Hematopoietic multipotent progenitor cell treated with erythropoietin and hydrocortisone succinate and interleukin-3 and kit ligand, for 4 days (in vitro differentiated cells): ENCODE results near the gene SFRP2.
A peak's percentile ranks its signal among the peaks of the same experiment; 100 is the strongest.

Experiments used
- DNase-seq: peaks from one replicate; pipeline ENCODE4 v3.0.0-alpha.2; 2015

The SFRP2 gene, protein sequence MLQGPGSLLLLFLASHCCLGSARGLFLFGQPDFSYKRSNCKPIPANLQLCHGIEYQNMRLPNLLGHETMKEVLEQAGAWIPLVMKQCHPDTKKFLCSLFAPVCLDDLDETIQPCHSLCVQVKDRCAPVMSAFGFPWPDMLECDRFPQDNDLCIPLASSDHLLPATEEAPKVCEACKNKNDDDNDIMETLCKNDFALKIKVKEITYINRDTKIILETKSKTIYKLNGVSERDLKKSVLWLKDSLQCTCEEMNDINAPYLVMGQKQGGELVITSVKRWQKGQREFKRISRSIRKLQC

GRCh38 chr4:153788413-153789276, at the start of gene SFRP2:
TSS of gene SFRP2 (minus strand) at chr4:153789083. CDS start at chr4:153788835, 248 bp downstream.
- DNase-seq, result peak; percentile 41

GRCh38 chr4:153838564-153838963, 49.7 kb upstream of the SFRP2 start:
- no peak for DNase-seq

GRCh38 chr4:153834901-153835300, 46.0 kb upstream of the SFRP2 start:
- no peak for DNase-seq

DNA sequence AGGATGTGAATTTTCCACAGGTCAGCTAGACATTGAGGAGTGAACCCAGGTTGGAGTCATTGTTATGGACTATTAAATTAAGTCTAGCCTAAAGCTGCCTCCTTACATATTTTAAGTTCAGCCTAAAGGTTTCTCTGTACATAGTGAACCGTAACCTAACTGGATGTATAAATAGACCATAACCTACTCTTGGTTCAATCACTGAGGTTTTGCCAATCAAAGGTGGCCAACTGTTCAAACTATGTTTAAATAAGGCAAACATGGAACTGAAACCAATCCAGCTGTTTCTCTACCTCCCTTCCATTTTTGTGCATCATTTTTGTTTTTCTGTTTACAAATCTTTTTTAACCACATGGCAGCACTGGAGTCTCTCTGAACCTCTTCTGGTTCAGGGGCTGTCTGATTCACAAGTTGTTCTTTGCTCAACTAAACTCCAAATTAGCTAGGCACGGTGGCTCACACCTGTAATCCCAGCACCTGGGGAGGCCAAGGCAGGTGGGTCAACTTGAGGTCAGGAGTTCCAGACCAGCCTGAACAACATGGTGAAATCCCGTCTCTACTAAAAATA, 43.9 kb upstream of the SFRP2 start:
- DNase-seq, result no peak

DNA sequence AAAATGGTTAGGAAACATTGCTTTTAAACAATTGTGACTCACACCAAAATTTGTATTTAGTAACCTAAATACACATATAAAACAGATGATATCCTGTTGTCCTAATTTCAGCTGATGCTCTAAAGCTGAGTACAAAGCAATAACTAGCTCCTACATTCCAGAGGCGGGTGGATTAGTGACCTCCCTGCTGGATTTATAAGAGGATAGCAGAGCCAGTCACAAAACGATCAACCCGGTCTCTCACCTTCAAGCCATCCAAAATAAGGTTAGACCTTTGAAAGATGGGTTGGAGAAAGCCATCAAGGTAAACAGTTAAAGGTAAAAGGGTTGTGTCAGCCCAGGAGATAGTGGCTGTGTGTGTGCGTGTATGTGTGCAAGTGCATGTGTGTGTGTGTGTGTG, 43.2 kb upstream of the SFRP2 start:
- no peak for DNase-seq

DNA sequence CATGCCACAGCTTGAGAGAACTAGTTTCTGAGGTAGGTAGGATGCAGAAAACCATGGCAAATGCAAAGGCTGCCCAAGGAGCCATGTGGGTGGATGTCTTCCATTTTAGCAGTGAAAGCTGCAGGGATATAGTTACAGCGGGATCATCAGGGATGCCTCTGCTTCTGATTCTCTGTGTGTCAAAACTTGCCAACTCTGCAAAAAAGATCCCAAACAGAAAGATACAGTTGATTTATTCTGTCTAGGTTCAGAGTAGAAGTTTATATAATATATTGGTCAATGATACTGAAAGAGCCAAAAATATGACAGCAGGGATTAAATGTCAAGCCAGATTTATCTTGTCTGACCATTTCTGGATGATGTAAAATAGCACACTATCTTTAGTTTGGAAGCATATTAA, 42.4 kb upstream of the SFRP2 start:
- DNase-seq, result no peak

DNA sequence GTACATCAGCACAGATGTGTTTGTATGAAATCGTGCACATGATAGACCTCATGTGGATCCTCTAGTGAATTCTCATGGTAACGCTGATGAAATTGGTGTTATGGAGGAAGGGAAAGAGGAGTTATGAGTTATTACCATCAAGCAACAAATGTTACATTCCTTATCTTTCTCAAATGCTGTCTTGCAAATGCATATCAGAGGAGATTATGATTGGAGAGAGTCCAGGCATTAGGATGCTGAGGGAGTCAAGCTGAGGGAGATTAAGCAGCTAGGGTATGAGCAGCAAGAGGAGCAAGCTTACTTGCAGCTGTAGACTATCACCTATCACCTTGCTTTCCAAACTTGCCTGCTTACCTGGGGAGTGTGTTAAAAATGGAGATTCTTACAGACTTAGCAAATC, 36.8 kb upstream of the SFRP2 start:
- DNase-seq, result no peak

DNA sequence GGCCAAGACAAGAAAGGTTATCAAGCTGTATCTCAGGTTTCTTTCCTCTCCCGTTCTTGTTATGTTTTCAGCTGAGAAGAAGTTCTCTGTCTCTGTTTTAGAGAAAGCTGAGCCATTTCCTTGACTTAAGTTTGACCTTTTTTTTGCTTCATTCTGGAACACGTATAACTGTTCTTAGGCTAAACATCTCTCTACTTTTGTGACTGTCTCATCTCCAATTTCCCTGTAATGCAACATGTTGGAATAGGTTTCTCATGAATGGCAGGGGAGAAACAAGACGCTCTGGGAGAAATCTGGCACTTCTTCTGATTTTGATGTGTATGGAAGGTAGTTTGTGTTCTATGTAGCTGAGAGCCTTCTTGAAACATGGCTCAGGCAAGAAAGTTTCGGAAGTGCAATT, 36.2 kb upstream of the SFRP2 start:
- no peak for DNase-seq

GRCh38 chr4:153824501-153824900, 35.6 kb upstream of the SFRP2 start:
- no peak for DNase-seq

DNA sequence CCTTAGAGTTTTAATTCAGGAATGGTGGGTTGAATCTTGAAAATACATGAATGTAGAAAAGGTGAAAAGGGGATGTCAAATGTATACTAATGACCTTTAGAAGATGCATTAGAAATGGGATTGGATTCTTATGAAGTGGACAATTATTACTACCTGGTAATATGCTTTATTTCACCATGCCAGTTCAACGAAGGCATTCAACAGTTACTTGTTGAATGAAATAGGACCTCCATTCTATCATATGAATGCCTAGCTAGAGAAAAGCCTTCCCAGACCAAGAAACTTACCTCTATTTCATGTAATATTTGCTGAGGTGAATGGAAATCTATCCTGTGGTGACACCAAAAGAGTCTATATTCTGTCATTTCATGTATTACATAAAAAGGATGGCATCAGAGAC, 34.6 kb upstream of the SFRP2 start:
- DNase-seq, result no peak

GRCh38 chr4:153822316-153822715, 33.4 kb upstream of the SFRP2 start:
- DNase-seq, result no peak

GRCh38 chr4:153817466-153817865, 28.6 kb upstream of the SFRP2 start:
- no peak for DNase-seq

DNA sequence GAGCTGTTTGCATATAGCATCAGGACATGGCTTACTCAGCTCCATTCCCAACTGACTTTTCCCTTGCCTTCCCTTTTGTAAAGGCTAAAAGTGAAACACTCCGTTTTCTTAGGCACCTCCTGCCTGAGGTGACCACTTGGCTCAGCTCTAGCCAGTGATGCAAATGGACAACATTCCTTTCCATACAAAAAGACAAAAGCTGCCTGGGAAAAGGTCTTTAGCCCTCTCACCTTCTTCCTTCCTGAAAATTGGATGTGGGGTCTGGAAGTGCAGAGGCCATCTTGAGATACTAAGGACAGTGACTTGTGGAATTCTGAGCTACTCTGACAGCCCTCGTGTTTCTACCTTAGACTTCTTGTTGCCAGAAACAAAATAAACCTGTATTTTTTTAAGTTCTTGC, 27.7 kb upstream of the SFRP2 start:
- no peak for DNase-seq

DNA sequence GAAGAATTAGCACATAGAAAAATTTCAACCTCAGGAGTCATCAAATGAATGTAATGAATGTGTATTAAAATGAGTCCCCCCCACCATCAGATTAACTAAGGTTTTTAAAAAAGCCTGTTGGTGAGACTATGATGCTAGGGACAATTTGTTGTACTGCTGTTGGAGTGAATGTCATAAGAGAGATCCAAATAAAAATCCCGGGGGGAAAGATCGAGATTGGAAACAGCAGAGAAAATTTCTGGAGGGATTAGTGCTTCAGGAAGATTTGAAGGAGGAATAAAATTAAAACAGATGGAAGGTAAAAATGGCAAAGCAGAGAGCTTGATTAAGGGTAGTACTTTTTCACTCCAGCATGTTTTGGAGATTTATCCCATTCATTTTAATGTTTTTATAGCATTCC, 25.9 kb upstream of the SFRP2 start:
- DNase-seq, result no peak

GRCh38 chr4:153809916-153810810, 21.3 kb upstream of the SFRP2 start:
- no peak for DNase-seq

DNA sequence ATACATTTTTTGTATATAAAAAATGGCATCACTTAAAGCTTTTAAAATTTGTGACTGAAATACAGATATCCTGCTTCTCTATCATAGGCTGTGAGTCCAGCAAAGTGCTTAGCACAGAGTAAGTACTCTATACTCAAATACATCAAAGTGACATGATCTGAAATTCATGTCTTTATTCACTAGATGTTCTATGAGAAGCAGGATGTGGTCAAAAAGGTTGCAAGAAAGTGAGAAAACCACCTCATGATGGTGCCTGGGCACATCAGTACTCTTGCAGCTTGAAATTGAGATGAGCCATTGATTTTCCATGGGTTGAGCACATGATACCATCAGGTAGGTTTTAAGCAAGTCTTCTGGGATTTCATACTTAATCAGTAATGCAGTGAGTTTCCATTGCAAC, 20.4 kb upstream of the SFRP2 start:
- DNase-seq, result no peak

GRCh38 chr4:153808175-153808574, 19.3 kb upstream of the SFRP2 start:
- DNase-seq, result no peak

DNA sequence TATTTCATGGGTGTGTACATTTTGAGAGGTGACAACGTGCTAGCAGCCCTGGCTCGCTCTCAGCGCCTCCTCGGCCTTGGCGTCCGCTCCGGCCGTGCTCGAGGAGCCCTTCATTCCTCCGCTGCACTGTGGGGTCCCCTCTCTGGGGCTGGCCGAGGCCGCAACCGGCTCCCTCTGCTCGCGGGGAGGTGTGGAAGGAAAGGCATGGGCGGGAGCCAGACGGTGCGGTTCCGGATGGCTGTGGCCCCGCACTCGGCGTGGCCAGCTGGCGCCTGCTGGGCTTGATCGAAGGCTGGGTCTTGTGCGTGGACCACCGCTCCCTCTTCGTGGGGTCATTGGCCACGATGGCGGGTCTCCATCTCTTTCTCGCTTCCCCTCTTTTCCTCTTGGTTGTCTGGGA, 17.2 kb upstream of the SFRP2 start:
- no peak for DNase-seq

- no peak for DNase-seq
Observed at GRCh38 chr4:153804722-153805121, 15.8 kb upstream of the SFRP2 start.

DNA sequence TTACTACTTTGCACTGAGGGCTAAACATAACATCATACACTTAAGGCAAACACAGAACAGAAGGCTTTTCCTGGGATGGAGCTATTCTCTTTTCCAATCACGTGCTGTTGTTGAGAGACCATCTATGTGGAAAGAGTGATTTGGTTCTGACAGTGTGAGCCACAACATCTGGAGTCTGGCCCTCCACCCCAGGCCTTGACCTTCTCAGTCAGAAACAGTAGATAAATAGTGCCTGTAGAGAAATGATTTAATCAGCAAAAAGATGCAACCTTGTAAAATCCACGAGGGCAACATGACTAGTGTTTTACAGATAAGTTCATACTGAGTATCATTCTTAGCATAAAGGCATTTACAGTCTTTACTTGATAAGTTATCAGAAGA, 10.8 kb upstream of the SFRP2 start:
- DNase-seq, result no peak

GRCh38 chr4:153798901-153799693, 10.2 kb upstream of the SFRP2 start:
- no peak for DNase-seq

GRCh38 chr4:153798420-153798819, 9.5 kb upstream of the SFRP2 start:
- DNase-seq, result no peak
